SU-DHL-6 (cell line): ENCODE results near the gene TMEM213.

Experiments
- EZH2phosphoT487 ChIP-seq: fragments of 200-600 bp; sonication (generic), shearing (Covaris generic); conservative IDR thresholded peaks from 2 replicates; pipeline ENCODE4 v1.6.1; 2018; ENCODE audit warnings: mild to moderate bottlenecking, antibody characterized with exemption, low read length, moderate library complexity, mixed read lengths
- TF ChIP-seq, protein P1 (sequence below): fragments of 200-600 bp; sonication (generic); IDR thresholded peaks from one replicate; pipeline ENCODE4 v1.5.1; 2017; ENCODE audit warnings: antibody characterized with exemption, mild to moderate bottlenecking, low read length, moderate library complexity; ENCODE audit not compliant: insufficient read depth, poor library complexity, severe bottlenecking

DNA sequence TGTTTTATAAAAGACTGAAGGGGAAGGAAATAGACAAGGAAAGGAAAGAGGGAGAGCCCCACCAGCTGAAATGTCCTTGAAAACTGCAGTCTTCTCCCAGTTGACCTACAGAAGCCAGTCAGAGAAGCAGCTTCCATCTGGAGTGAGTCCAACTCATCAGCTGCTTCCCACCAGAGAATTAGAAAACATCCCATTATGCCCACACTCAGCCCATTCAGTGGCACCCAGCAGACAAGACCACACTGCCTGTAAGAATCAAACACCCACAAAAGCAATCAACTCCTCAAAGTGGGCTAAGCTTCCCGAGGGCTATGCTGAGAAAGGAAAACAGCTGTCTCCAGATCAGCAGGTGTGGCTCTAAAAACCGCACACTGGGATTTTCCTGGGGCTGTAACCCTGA lies 29.6 kb upstream of the TMEM213 start:
- TF ChIP-seq, protein P1, sequence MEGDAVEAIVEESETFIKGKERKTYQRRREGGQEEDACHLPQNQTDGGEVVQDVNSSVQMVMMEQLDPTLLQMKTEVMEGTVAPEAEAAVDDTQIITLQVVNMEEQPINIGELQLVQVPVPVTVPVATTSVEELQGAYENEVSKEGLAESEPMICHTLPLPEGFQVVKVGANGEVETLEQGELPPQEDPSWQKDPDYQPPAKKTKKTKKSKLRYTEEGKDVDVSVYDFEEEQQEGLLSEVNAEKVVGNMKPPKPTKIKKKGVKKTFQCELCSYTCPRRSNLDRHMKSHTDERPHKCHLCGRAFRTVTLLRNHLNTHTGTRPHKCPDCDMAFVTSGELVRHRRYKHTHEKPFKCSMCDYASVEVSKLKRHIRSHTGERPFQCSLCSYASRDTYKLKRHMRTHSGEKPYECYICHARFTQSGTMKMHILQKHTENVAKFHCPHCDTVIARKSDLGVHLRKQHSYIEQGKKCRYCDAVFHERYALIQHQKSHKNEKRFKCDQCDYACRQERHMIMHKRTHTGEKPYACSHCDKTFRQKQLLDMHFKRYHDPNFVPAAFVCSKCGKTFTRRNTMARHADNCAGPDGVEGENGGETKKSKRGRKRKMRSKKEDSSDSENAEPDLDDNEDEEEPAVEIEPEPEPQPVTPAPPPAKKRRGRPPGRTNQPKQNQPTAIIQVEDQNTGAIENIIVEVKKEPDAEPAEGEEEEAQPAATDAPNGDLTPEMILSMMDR: no peak
- no peak for TF ChIP-seq EZH2phosphoT487
